HepG2 (cell line): ENCODE measurements around the gene CLCN2. TPM values are rescaled to one million over a fixed set of nuclear protein-coding genes. Genes with fewer than 3 reads are reported as not detected.

Experiments used
- CENPX ChIP-seq: sonication (generic); formaldehyde crosslinking; IDR thresholded peaks from 2 replicates; pipeline ENCODE4 v1.9.0; 2021; ENCODE audit warnings: mild to moderate bottlenecking, missing genetic modification reagents, moderate library complexity
- EED ChIP-seq: sonication (generic); formaldehyde crosslinking; IDR thresholded peaks from 2 replicates; pipeline ENCODE4 v1.5.0; 2020; ENCODE audit warnings: mild to moderate bottlenecking, missing genetic modification reagents
- ETS1 ChIP-seq: sonication (generic); formaldehyde crosslinking; IDR thresholded peaks from 2 replicates; pipeline ENCODE4 v1.4.0; 2020; ENCODE audit warnings: missing genetic modification reagents
- FOXC1 ChIP-seq: sonication (generic); formaldehyde crosslinking; IDR thresholded peaks from 2 replicates; pipeline ENCODE4 v1.8.0; 2022; ENCODE audit warnings: mild to moderate bottlenecking, missing genetic modification reagents, borderline replicate concordance
- GTF3A ChIP-seq: sonication (generic); formaldehyde crosslinking; conservative IDR thresholded peaks from 2 replicates; pipeline ENCODE4 v1.4.0; 2020; ENCODE audit warnings: mild to moderate bottlenecking, missing genetic modification reagents
- MTF1 ChIP-seq: sonication (generic); formaldehyde crosslinking; IDR thresholded peaks from 2 replicates; pipeline ENCODE4 v1.5.0; 2020; ENCODE audit warnings: missing genetic modification reagents
- PBX2 ChIP-seq: IDR thresholded peaks from 2 replicates; pipeline ENCODE4 v1.6.1; 2016; ENCODE audit warnings: control low read depth
- PHF20 ChIP-seq: sonication (generic); formaldehyde crosslinking; IDR thresholded peaks from 2 replicates; pipeline ENCODE4 v1.5.0; 2020; ENCODE audit warnings: mild to moderate bottlenecking, missing genetic modification reagents
- SMAD9 ChIP-seq: sonication (generic); formaldehyde crosslinking; IDR thresholded peaks from 2 replicates; pipeline ENCODE4 v1.5.1; 2020; ENCODE audit warnings: mild to moderate bottlenecking, missing genetic modification reagents
- SOX6 ChIP-seq, 2 experiments: fragments of 450-650 bp in 1 of 2; sonication (generic) in 1 of 2; formaldehyde crosslinking in 1 of 2; IDR thresholded peaks; 2 replicates each; pipeline versions ENCODE4 v1.4.0 to v1.6.1; 2017 to 2020; ENCODE audit warnings: antibody characterized with exemption in 1 of 2, mild to moderate bottlenecking in 1 of 2, missing genetic modification reagents in 1 of 2
- STAG1 ChIP-seq: sonication (generic); formaldehyde crosslinking; IDR thresholded peaks from 2 replicates; pipeline ENCODE4 v1.4.0; 2020; ENCODE audit warnings: missing genetic modification reagents
- THYN1 ChIP-seq: sonication (generic); formaldehyde crosslinking; IDR thresholded peaks from 2 replicates; pipeline ENCODE4 v1.8.1; 2023; ENCODE audit warnings: low read depth, mild to moderate bottlenecking, moderate library complexity, missing genetic modification reagents, borderline replicate concordance
- ZBTB7A ChIP-seq: sonication (generic); formaldehyde crosslinking; IDR thresholded peaks from 2 replicates; pipeline ENCODE4 v1.8.0; 2022; ENCODE audit warnings: mild to moderate bottlenecking, missing genetic modification reagents
- ZNF12 ChIP-seq: sonication (generic); formaldehyde crosslinking; IDR thresholded peaks from 2 replicates; pipeline ENCODE4 v1.5.0; 2020; ENCODE audit warnings: missing genetic modification reagents
- ZNF205 ChIP-seq: IDR thresholded peaks from 2 replicates; pipeline ENCODE4 v1.6.1; 2018; ENCODE audit warnings: missing biosample characterization, missing genetic modification reagents
- ZNF253 ChIP-seq: sonication (generic); formaldehyde crosslinking; IDR thresholded peaks from 2 replicates; pipeline ENCODE4 v1.8.0; 2022; ENCODE audit warnings: mild to moderate bottlenecking, missing genetic modification reagents, borderline replicate concordance
- ZNF317 ChIP-seq: sonication (generic); formaldehyde crosslinking; IDR thresholded peaks from 2 replicates; pipeline ENCODE4 v1.5.0; 2020; ENCODE audit warnings: mild to moderate bottlenecking, missing genetic modification reagents
- ZNF333 ChIP-seq: sonication (generic); formaldehyde crosslinking; IDR thresholded peaks from 2 replicates; pipeline ENCODE4 v1.4.0; 2020; ENCODE audit warnings: mild to moderate bottlenecking, missing genetic modification reagents, borderline replicate concordance
- ZNF761 ChIP-seq: sonication (generic); formaldehyde crosslinking; conservative IDR thresholded peaks from 2 replicates; pipeline ENCODE4 v1.4.0; 2020; ENCODE audit warnings: mild to moderate bottlenecking, missing genetic modification reagents
- ZNF792 ChIP-seq: IDR thresholded peaks from 2 replicates; pipeline ENCODE4 v1.6.1; 2016
- ZSCAN30 ChIP-seq: sonication (generic); formaldehyde crosslinking; IDR thresholded peaks from 2 replicates; pipeline ENCODE4 v1.5.0; 2020; ENCODE audit warnings: mild to moderate bottlenecking, missing genetic modification reagents
- ZZZ3 ChIP-seq: sonication (generic); formaldehyde crosslinking; IDR thresholded peaks from 2 replicates; pipeline ENCODE4 v1.4.0; 2020; ENCODE audit warnings: missing genetic modification reagents, mild to moderate bottlenecking, borderline replicate concordance
- polyA plus RNA-seq, 8 experiments: library from polyadenylated mRNA; depleted of rRNA in 3 of 8; stranded (reverse) in 7 of 8; unstranded in 1 of 8; fragments of >200 nt; fragmentation: Illumina TruSeq in 4 of 8; extraction: Trizol in 4 of 8; gene quantifications; 2 replicates each; pipeline versions ENCODE4 v1.2.1 to v1.2.3, GENCODE V29; 2011 to 2016; ENCODE audit warnings: low read depth in 4 of 8, missing spikeins in 1 of 8, mixed read lengths in 1 of 8; ENCODE audit not compliant: insufficient read depth in 1 of 8
- total RNA-seq, 5 experiments: library from RNA; depleted of rRNA; stranded (reverse); fragments of >200 nt; fragmentation: Illumina TruSeq; extraction: Trizol; gene quantifications; 2 replicates each; pipeline ENCODE4 v1.2.3, GENCODE V29; 2016; ENCODE audit warnings: low read depth in 1 of 5
- TF ChIP-seq, protein P1 (sequence below): sonication (generic); formaldehyde crosslinking; IDR thresholded peaks from 2 replicates; pipeline ENCODE4 v1.4.0; 2020; ENCODE audit warnings: missing genetic modification reagents, borderline replicate concordance

CLCN2 gene
- total and polyA plus RNA-seq, 2 of the 13 experiments (the other 11 are each of a cell fraction or from before 2014, with no cell fraction given), result 11.4 to 13.5 TPM

- TF ChIP-seq ZNF253 (CRISPR knock-in tag) (0 out of 2 replicates have a peak, but pooled peaks have one; percentile 16), ZNF205 (CRISPR knock-in tag) (no peak), MTF1 (CRISPR knock-in tag) (no peak), ZNF761 (CRISPR knock-in tag) (no peak), ZBTB7A (CRISPR knock-in tag) (0 out of 2 replicates have a peak, but pooled peaks have one; percentile 28), PBX2 (CRISPR knock-in tag) (no peak), ZNF317 (CRISPR knock-in tag) (peak; percentile 74; the same call in 1 of the 2 replicates), SOX6 (IDR thresholded peaks at IDR 0.05) (no peak), SOX6 (CRISPR knock-in tag; IDR thresholded peaks at IDR 0.05) (peak; percentile 56), ZNF12 (CRISPR knock-in tag) (no peak), ZNF333 (CRISPR knock-in tag) (0 out of 2 replicates have a peak, but pooled peaks have one; percentile 42), STAG1 (no peak), ZSCAN30 (CRISPR knock-in tag) (no peak), SMAD9 (CRISPR knock-in tag) (no peak), FOXC1 (CRISPR knock-in tag) (0 out of 2 replicates have a peak, but pooled peaks have one; percentile 39), THYN1 (peak; percentile 19; the same call in 1 of the 2 replicates), ZNF792 (CRISPR knock-in tag) (peak; percentile 30; the same call in 1 of the 2 replicates), PHF20 (CRISPR knock-in tag) (peak; percentile 41; the same call in 1 of the 2 replicates), ETS1 (CRISPR knock-in tag) (no peak), CENPX (no peak), EED (CRISPR knock-in tag) (no peak), ZZZ3 (CRISPR knock-in tag) (no peak), GTF3A (CRISPR knock-in tag) (no peak)
- TF ChIP-seq, protein P1, sequence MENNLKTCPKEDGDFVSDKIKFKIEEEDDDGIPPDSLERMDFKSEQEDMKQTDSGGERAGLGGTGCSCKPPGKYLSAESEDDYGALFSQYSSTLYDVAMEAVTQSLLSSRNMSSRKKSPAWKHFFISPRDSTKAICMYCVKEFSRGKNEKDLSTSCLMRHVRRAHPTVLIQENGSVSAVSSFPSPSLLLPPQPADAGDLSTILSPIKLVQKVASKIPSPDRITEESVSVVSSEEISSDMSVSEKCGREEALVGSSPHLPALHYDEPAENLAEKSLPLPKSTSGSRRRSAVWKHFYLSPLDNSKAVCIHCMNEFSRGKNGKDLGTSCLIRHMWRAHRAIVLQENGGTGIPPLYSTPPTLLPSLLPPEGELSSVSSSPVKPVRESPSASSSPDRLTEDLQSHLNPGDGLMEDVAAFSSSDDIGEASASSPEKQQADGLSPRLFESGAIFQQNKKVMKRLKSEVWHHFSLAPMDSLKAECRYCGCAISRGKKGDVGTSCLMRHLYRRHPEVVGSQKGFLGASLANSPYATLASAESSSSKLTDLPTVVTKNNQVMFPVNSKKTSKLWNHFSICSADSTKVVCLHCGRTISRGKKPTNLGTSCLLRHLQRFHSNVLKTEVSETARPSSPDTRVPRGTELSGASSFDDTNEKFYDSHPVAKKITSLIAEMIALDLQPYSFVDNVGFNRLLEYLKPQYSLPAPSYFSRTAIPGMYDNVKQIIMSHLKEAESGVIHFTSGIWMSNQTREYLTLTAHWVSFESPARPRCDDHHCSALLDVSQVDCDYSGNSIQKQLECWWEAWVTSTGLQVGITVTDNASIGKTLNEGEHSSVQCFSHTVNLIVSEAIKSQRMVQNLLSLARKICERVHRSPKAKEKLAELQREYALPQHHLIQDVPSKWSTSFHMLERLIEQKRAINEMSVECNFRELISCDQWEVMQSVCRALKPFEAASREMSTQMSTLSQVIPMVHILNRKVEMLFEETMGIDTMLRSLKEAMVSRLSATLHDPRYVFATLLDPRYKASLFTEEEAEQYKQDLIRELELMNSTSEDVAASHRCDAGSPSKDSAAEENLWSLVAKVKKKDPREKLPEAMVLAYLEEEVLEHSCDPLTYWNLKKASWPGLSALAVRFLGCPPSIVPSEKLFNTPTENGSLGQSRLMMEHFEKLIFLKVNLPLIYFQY (CRISPR knock-in tag), result peak; percentile 46; the same call in 1 of the 2 replicates
These were observed 25.5 kb downstream of the CLCN2 start (continued) for GRCh38 chr3:184335661-184336546.
